HepG2 (cell line): ENCODE measurements around the gene CCDC142. TPM values are rescaled to one million over a fixed set of nuclear protein-coding genes. Genes with fewer than 3 reads are reported as not detected.

Source experiments
- ARNTL ChIP-seq: sonication (generic); formaldehyde crosslinking; IDR thresholded peaks from 2 replicates; pipeline ENCODE4 v1.4.0; 2020; ENCODE audit warnings: mild to moderate bottlenecking, missing genetic modification reagents
- DNMT1 ChIP-seq: sonication (generic); formaldehyde crosslinking; IDR thresholded peaks from 2 replicates; pipeline ENCODE4 v1.5.1; 2020; ENCODE audit warnings: mild to moderate bottlenecking, missing genetic modification reagents
- DNMT3B ChIP-seq: conservative IDR thresholded peaks from 2 replicates; pipeline ENCODE4 v1.6.1; 2016; ENCODE audit warnings: missing biosample characterization, control low read depth
- FLYWCH1 ChIP-seq: sonication (generic); formaldehyde crosslinking; IDR thresholded peaks from 2 replicates; pipeline ENCODE4 v1.8.1; 2023; ENCODE audit warnings: mild to moderate bottlenecking, missing genetic modification reagents
- GABPA ChIP-seq, 2 experiments: IDR thresholded peaks; 2 replicates each; pipeline ENCODE4 v1.6.1; 2011 to 2016; ENCODE audit warnings: low read depth in 2 of 2, low read length in 1 of 2, missing biosample characterization in 1 of 2, missing genetic modification characterization in 1 of 2
- MEIS1 ChIP-seq: sonication (generic); formaldehyde crosslinking; IDR thresholded peaks from 2 replicates; pipeline ENCODE4 v1.9.0; 2021; ENCODE audit warnings: mild to moderate bottlenecking, missing genetic modification reagents, moderate library complexity, borderline replicate concordance
- POLR2A ChIP-seq, 2 experiments: IDR thresholded peaks; 2 replicates each; pipeline ENCODE4 v1.6.1; 2011; ENCODE audit warnings: low read depth in 2 of 2, low read length in 2 of 2, mild to moderate bottlenecking in 1 of 2, moderate library complexity in 1 of 2; ENCODE audit not compliant: insufficient read depth in 1 of 2
- SAP130 ChIP-seq: IDR thresholded peaks from 2 replicates; pipeline ENCODE4 v1.6.1; 2016; ENCODE audit warnings: low read depth
- YEATS2 ChIP-seq: sonication (generic); formaldehyde crosslinking; IDR thresholded peaks from 2 replicates; pipeline ENCODE4 v1.4.0; 2020; ENCODE audit warnings: missing genetic modification reagents, borderline replicate concordance
- YEATS4 ChIP-seq: sonication (generic); formaldehyde crosslinking; IDR thresholded peaks from 2 replicates; pipeline ENCODE4 v1.4.0; 2020; ENCODE audit warnings: missing genetic modification reagents, borderline replicate concordance
- ZBTB10 ChIP-seq: sonication (generic); formaldehyde crosslinking; IDR thresholded peaks from 2 replicates; pipeline ENCODE4 v1.4.0; 2020; ENCODE audit warnings: missing genetic modification reagents, borderline replicate concordance
- ZNF292 ChIP-seq: sonication (generic); formaldehyde crosslinking; IDR thresholded peaks from 2 replicates; pipeline ENCODE4 v1.8.1; 2022; ENCODE audit warnings: mild to moderate bottlenecking, low read depth, missing genetic modification reagents, borderline replicate concordance
- ZNF441 ChIP-seq: sonication (generic); formaldehyde crosslinking; IDR thresholded peaks from 2 replicates; pipeline ENCODE4 v1.7.0; 2021; ENCODE audit warnings: missing genetic modification reagents, borderline replicate concordance
- ZNF543 ChIP-seq: sonication (generic); formaldehyde crosslinking; IDR thresholded peaks from 2 replicates; pipeline ENCODE4 v1.4.0; 2020; ENCODE audit warnings: mild to moderate bottlenecking, missing genetic modification reagents
- polyA plus RNA-seq, 8 experiments: library from polyadenylated mRNA; depleted of rRNA in 3 of 8; stranded (reverse) in 7 of 8; unstranded in 1 of 8; fragments of >200 nt; fragmentation: Illumina TruSeq in 4 of 8; extraction: Trizol in 4 of 8; gene quantifications; 2 replicates each; pipeline versions ENCODE4 v1.2.1 to v1.2.3, GENCODE V29; 2011 to 2016; ENCODE audit warnings: low read depth in 4 of 8, missing spikeins in 1 of 8, mixed read lengths in 1 of 8; ENCODE audit not compliant: insufficient read depth in 1 of 8
- total RNA-seq, 5 experiments: library from RNA; depleted of rRNA; stranded (reverse); fragments of >200 nt; fragmentation: Illumina TruSeq; extraction: Trizol; gene quantifications; 2 replicates each; pipeline ENCODE4 v1.2.3, GENCODE V29; 2016; ENCODE audit warnings: low read depth in 1 of 5
- TF ChIP-seq, protein P1 (sequence below): IDR thresholded peaks from 2 replicates; pipeline ENCODE4 v1.6.1; 2016; ENCODE audit warnings: missing biosample characterization, missing genetic modification reagents, low read depth
- TF ChIP-seq, protein P2 (sequence below): IDR thresholded peaks from 2 replicates; pipeline ENCODE4 v1.6.1; 2016; ENCODE audit warnings: missing genetic modification reagents, missing compliant biosample characterization
- TF ChIP-seq, protein P3 (sequence below): sonication (generic); formaldehyde crosslinking; IDR thresholded peaks from 2 replicates; pipeline ENCODE4 v1.4.0; 2020; ENCODE audit warnings: mild to moderate bottlenecking, missing genetic modification reagents
- TF ChIP-seq, protein P4 (sequence below): sonication (generic); formaldehyde crosslinking; IDR thresholded peaks from 2 replicates; pipeline ENCODE4 v1.8.0; 2022; ENCODE audit warnings: low read depth, missing genetic modification reagents
- TF ChIP-seq, protein P5 (sequence below): sonication (generic); formaldehyde crosslinking; conservative IDR thresholded peaks from 2 replicates; pipeline ENCODE4 v1.4.0; 2020; ENCODE audit warnings: mild to moderate bottlenecking, missing genetic modification reagents, moderate library complexity

Gene CCDC142
- total and polyA plus RNA-seq, 2 of the 13 experiments (the other 11 are each of a cell fraction or from before 2014, with no cell fraction given), result 14.7 to 30.4 TPM

DNA sequence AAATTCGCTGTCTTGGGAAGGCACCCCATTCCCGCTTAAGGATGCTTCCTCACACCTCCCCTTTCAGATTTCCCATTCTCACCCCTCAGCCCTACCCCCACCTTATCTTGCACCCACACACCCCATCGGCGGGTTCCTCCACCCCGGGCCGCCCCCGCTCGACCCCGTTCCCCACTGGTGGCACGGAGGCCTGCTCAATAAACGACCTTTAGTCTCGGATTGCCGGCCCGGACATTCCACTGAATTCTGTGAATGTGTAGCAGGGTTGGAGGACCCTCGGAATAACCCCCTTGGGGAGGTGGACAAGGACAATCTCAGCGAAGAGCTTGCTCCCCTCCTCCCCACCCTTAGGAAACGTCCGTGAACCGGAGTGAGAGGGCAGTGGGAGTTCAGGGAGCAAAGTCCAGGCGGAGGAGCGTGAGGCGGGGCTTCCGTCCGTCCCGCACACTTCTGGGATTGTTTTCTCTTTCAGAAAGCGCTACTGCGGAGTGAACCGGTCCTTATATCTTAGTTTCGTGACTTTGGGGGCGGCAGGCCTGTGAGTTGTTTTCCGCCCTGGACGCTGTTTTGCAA, 19.4 kb upstream of the CCDC142 start (continued):
- TF ChIP-seq, protein P1, sequence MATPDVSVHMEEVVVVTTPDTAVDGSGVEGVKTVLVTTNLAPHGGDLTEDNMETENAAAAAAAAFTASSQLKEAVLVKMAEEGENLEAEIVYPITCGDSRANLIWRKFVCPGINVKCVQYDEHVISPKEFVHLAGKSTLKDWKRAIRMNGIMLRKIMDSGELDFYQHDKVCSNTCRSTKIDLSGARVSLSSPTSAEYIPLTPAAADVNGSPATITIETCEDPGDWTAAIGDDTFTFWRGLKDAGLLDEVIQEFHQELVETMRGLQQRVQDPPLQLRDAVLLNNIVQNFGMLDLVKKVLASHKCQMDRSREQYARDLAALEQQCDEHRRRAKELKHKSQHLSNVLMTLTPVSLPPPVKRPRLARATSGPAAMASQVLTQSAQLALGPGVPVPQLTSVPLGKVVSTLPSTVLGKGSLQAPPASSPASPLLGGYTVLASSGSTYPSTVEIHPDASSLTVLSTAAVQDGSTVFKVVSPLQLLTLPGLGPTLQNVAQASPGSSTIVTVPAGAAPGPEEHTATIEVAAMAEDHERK (CRISPR knock-in tag), result 0 out of 2 replicates have a peak, but pooled peaks have one; percentile 28
- TF ChIP-seq, protein P2, sequence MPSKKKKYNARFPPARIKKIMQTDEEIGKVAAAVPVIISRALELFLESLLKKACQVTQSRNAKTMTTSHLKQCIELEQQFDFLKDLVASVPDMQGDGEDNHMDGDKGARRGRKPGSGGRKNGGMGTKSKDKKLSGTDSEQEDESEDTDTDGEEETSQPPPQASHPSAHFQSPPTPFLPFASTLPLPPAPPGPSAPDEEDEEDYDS (CRISPR knock-in tag), result peak; percentile 84
- TF ChIP-seq POLR2A (IDR thresholded peaks at IDR 0.05; ENCODE audit: insufficient read depth in 1 of 2, low read depth in 2 of 2, low read length in 2 of 2), result peak in 1 of 2 experiments; percentile 75; a peak in 2 of 4 replicates
- TF ChIP-seq ZNF441, result peak; percentile 5; the same call in 1 of the 2 replicates
- no peak; the same call in 1 of the 2 replicates for TF ChIP-seq DNMT1
- TF ChIP-seq ZNF292 (CRISPR knock-in tag), result no peak
- TF ChIP-seq MEIS1 (CRISPR knock-in tag), result no peak
- TF ChIP-seq DNMT3B, result no peak
- TF ChIP-seq GABPA (IDR thresholded peaks at IDR 0.05; ENCODE audit: low read depth, low read length), result no peak
- peak; percentile 80 for TF ChIP-seq GABPA (CRISPR knock-in tag; IDR thresholded peaks at IDR 0.05; ENCODE audit: low read depth)
- TF ChIP-seq, protein P3, sequence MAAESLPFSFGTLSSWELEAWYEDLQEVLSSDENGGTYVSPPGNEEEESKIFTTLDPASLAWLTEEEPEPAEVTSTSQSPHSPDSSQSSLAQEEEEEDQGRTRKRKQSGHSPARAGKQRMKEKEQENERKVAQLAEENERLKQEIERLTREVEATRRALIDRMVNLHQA (CRISPR knock-in tag), result no peak
- peak; percentile 66; the same call in 1 of the 2 replicates for TF ChIP-seq ZBTB10 (CRISPR knock-in tag)
- peak; percentile 33; the same call in 1 of the 2 replicates for TF ChIP-seq YEATS2 (CRISPR knock-in tag)
- peak; percentile 86; the same call in 1 of the 2 replicates for TF ChIP-seq YEATS4 (CRISPR knock-in tag)
- 0 out of 2 replicates have a peak, but pooled peaks have one; percentile 72 for TF ChIP-seq FLYWCH1 (CRISPR knock-in tag)
- TF ChIP-seq, protein P4, sequence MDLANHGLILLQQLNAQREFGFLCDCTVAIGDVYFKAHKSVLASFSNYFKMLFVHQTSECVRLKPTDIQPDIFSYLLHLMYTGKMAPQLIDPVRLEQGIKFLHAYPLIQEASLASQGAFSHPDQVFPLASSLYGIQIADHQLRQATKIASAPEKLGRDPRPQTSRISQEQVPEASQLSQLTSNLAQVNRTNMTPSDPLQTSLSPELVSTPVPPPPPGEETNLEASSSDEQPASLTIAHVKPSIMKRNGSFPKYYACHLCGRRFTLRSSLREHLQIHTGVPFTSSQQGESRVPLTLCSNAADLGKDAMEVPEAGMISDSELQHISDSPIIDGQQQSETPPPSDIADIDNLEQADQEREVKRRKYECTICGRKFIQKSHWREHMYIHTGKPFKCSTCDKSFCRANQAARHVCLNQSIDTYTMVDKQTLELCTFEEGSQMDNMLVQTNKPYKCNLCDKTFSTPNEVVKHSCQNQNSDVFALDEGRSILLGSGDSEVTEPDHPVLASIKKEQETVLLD (CRISPR knock-in tag), result peak; percentile 86
- TF ChIP-seq SAP130 (CRISPR knock-in tag), result peak; percentile 91
- no peak for TF ChIP-seq ARNTL (CRISPR knock-in tag)
- peak; percentile 44 for TF ChIP-seq ZNF543 (CRISPR knock-in tag)
- TF ChIP-seq, protein P5, sequence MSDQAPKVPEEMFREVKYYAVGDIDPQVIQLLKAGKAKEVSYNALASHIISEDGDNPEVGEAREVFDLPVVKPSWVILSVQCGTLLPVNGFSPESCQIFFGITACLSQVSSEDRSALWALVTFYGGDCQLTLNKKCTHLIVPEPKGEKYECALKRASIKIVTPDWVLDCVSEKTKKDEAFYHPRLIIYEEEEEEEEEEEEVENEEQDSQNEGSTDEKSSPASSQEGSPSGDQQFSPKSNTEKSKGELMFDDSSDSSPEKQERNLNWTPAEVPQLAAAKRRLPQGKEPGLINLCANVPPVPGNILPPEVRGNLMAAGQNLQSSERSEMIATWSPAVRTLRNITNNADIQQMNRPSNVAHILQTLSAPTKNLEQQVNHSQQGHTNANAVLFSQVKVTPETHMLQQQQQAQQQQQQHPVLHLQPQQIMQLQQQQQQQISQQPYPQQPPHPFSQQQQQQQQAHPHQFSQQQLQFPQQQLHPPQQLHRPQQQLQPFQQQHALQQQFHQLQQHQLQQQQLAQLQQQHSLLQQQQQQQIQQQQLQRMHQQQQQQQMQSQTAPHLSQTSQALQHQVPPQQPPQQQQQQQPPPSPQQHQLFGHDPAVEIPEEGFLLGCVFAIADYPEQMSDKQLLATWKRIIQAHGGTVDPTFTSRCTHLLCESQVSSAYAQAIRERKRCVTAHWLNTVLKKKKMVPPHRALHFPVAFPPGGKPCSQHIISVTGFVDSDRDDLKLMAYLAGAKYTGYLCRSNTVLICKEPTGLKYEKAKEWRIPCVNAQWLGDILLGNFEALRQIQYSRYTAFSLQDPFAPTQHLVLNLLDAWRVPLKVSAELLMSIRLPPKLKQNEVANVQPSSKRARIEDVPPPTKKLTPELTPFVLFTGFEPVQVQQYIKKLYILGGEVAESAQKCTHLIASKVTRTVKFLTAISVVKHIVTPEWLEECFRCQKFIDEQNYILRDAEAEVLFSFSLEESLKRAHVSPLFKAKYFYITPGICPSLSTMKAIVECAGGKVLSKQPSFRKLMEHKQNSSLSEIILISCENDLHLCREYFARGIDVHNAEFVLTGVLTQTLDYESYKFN (CRISPR knock-in tag), result peak; percentile 94
